ENCODE results near the gene PIP5K1C.
A peak's percentile ranks its signal among the peaks of the same experiment; 100 is the strongest.

PIP5K1C gene

DNA sequence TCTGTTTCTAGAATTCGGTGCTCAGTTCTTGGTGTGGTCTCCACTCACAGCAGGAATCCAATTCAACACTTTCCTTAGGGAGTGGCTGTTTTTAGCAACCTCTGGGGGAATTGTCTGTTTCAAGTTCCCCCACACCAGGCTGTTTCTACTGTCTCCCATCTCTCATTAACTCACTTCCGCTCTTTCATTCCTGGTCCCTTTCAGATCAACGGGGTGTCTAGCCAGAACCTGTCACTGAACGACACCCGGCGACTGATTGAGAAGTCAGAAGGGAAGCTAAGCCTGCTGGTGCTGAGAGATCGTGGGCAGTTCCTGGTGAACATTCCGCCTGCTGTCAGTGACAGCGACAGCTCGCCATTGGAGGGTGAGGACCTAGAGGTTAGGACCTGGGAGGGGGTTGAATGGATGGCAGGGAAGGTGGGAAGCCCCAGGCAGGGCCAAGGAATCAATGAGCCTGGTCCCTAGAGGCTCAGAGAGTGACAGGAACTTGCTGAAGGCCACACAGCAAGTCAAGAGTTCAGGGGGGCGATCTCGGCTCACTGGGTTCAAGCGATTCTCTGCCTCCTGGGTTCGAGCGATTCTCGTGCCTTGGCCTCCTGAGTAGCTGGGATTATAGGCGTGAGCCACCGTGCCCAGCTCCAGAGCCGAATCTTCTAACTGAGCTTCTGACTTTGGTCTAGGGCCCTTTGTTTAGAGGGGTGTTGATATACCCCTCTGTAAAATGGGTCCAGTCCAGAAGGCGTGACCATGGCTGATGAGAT is 33.5 kb upstream of the PIP5K1C start:
- TF ChIP-seq, protein P1, sequence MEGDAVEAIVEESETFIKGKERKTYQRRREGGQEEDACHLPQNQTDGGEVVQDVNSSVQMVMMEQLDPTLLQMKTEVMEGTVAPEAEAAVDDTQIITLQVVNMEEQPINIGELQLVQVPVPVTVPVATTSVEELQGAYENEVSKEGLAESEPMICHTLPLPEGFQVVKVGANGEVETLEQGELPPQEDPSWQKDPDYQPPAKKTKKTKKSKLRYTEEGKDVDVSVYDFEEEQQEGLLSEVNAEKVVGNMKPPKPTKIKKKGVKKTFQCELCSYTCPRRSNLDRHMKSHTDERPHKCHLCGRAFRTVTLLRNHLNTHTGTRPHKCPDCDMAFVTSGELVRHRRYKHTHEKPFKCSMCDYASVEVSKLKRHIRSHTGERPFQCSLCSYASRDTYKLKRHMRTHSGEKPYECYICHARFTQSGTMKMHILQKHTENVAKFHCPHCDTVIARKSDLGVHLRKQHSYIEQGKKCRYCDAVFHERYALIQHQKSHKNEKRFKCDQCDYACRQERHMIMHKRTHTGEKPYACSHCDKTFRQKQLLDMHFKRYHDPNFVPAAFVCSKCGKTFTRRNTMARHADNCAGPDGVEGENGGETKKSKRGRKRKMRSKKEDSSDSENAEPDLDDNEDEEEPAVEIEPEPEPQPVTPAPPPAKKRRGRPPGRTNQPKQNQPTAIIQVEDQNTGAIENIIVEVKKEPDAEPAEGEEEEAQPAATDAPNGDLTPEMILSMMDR (IDR thresholded peaks at IDR 0.05), result no peak
- no peak overlapping the region for H3K27ac Mint-ChIP-seq
- peaks cover 11% of the 10 kb centered on the region for H3K4me1 Mint-ChIP-seq
- H3K36me3 Mint-ChIP-seq (ENCODE audit: low read depth), result no peaks in the 10 kb centered on the region
- H3K27me3 Mint-ChIP-seq (ENCODE audit: low read depth, poor library complexity), result peaks cover 33% of the 10 kb centered on the region
- no peak for DNase-seq
- no peaks in the 10 kb centered on the region for H3K9me3 Mint-ChIP-seq
- no peak overlapping the region for H3K4me3 Mint-ChIP-seq

DNA sequence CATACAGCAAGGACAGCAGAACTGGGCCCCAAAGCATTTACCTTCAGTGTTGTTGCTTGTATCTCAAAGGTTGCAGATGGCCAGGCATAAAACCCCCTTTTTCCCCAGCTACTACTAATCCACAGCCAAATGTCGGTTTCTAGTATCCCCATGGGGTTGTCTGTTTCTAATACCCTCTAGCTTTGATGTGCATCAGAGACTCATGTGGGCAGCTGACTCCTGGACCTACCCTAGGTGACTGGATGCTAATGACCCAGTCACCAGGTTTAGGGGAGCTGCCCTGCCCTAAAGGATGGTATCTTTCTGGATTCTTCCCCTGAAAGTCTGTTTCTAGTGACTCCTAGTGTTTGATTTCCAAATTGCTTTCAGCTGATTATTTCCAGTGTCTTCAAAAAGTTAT is 31.8 kb upstream of the PIP5K1C start:
- TF ChIP-seq, protein P1 (IDR thresholded peaks at IDR 0.05), result no peak
- H3K27ac Mint-ChIP-seq, result no peak overlapping the region
- no peaks in the 10 kb centered on the region for H3K36me3 Mint-ChIP-seq (ENCODE audit: low read depth)
- no peaks in the 10 kb centered on the region for H3K9me3 Mint-ChIP-seq
- no peak for DNase-seq
- H3K4me1 Mint-ChIP-seq, result peaks cover 11% of the 10 kb centered on the region
- no peak overlapping the region for H3K4me3 Mint-ChIP-seq
- H3K27me3 Mint-ChIP-seq (ENCODE audit: low read depth, poor library complexity), result peaks cover 25% of the 10 kb centered on the region

DNA sequence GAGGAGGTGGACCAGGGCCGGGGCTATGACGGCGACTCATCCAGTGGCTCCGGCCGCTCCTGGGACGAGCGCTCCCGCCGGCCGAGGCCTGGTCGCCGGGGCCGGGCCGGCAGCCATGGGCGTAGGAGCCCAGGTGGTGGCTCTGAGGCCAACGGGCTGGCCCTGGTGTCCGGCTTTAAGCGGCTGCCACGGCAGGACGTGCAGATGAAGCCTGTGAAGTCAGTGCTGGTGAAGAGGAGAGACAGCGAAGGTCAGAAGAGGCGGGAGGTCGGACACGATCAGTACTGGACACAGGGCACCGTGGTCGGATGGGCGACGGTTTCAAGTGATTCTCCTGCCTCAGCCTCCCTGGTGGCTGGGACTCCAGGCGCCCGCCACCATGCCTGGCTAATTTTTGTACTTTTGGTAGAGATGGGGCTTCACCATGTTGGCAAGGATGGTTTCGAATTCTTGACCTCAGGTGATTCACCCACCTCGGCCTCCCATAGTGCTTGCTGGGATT is 30.2 kb upstream of the PIP5K1C start:
- H3K36me3 Mint-ChIP-seq (ENCODE audit: low read depth), result no peaks in the 10 kb centered on the region
- H3K4me1 Mint-ChIP-seq, result peaks cover 11% of the 10 kb centered on the region
- H3K4me3 Mint-ChIP-seq, result no peak overlapping the region

DNA sequence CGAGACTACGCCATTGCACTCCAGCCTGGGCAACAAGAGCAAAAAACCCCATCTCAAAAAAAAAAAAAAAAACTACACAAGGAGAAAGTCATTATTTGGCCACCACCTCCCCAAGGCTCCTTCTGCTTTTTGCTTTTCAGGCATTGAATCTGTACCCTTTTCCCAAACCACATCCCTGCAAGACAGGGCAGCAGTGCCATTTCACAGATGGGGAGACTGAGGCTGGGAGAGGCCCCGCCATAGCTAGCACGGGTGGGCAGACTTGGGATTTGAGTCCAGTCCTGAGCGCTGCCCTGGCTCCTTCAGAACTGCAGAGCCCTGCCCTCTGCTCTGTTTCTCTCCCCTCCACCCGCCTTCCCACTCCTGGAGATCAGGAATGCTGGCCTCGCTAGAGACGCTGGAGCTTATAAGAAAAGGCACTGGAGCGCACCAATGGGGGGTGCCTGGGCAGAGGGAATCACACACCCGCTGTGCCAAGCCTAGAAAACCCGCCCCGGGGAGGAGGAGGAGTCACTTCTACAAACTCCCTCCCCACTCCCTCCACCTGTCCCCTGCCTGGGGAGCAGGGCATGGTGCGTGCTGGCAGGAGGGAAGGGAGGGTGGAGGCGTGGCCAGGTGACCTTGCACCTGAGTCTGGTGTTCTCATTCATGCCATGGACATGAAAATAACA is 25.5 kb upstream of the PIP5K1C start:
- Mint-ChIP-seq H3K4me3 (no peak overlapping the region), H3K27ac (no peak overlapping the region), H3K36me3 (ENCODE audit: low read depth) (no peaks in the 10 kb centered on the region), H3K9me3 (no peaks in the 10 kb centered on the region), H3K27me3 (ENCODE audit: low read depth, poor library complexity) (peaks cover 58% of the 10 kb centered on the region), H3K4me1 (peaks cover 7% of the 10 kb centered on the region)
- TF ChIP-seq, protein P1 (IDR thresholded peaks at IDR 0.05), result no peak
- DNase-seq, result peak; percentile 41

More for the DNA sequence above, 30.2 kb upstream of the PIP5K1C start:
- Mint-ChIP-seq H3K27ac (no peak overlapping the region), H3K9me3 (no peaks in the 10 kb centered on the region), H3K27me3 (ENCODE audit: low read depth, poor library complexity) (peaks cover 26% of the 10 kb centered on the region)
- TF ChIP-seq, protein P1 (IDR thresholded peaks at IDR 0.05), result no peak
- no peak for DNase-seq

DNA sequence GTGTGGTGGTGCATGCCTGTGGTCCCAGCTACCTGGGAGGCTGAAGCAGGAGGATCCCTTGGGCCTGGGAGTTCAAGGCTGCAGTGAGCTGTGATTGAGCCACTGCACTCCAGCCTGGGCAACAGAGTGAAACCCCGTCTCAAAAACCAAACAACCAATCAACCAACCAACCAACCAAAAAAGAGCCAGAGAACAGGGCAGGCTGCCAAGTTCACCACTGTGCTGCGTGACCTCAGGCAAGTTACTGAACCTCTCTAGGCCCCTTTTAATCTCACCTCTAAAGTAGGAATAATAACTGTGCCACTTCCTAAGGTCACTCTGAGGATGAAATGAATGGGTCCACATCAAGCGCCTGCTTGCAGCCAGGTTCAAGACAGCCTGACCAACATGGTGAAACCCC is 24.9 kb upstream of the PIP5K1C start:
- no peaks in the 10 kb centered on the region for H3K36me3 Mint-ChIP-seq (ENCODE audit: low read depth)
- TF ChIP-seq, protein P1 (IDR thresholded peaks at IDR 0.05), result no peak
- no peak for DNase-seq
- peaks cover 6% of the 10 kb centered on the region for H3K4me1 Mint-ChIP-seq
- H3K27ac Mint-ChIP-seq, result no peak overlapping the region
- H3K9me3 Mint-ChIP-seq, result no peaks in the 10 kb centered on the region
- peaks cover 64% of the 10 kb centered on the region for H3K27me3 Mint-ChIP-seq (ENCODE audit: low read depth, poor library complexity)
- no peak overlapping the region for H3K4me3 Mint-ChIP-seq
